Activated CD4-positive, alpha-beta T cell treated with anti-CD3 and anti-CD28 coated beads for 24 hours (primary cell): ENCODE measurements around the gene BTBD2.

ENCODE experiments used
- DNase-seq, 2 donors: peaks; one replicate each; pipeline ENCODE4 v3.0.0-alpha.2; 2020; ENCODE audit warnings: low read depth in 2 of 2

BTBD2 gene

DNA sequence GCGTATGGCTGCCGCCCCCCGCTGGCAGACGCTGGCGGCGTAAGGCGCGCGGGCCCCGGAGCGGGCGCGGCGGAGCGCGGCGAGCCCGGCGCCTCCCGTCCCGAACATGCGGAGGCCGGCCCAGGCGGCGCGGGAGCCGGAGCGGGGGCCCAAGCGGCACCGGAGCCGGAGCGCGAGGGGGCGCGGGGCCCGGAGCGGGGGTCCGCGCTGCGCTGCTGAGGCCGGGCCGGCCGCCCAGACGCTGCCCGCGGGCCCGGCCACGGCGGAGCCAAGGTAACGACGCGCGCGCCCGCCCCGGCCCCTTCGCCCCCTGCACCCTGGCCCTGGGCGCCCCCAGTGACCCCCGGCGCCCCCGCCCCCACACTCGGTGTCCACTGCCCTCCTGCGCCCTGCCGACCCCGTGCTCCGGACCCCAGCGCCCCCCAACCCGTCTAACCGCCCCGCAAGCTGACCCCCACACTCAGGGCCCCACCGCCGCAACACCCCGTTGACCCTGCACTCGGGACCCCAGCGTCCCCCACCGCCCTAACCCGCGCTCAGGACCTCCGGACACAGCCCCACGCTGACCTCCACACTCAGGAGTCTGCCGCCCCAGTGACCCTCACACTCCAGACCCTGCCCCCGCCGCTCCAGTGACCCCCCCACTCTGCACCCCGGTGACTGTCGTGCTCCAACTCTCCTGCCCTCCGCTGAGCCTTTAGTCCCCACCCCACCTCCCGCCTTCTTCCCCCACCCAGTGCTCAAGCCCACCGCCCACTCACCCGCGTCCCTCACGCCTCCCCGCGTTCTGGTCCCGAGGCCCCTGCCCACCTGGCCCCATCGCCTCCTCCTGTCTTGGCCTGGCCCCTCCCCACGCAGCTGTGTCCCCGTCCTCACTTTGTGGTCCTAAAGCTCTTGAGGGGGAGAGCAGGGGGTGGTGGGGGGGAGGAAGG, 74.1 kb downstream of the BTBD2 start, which contains the start of gene CSNK1G2:
Gene CSNK1G2 (plus strand): TSS at position 27 of the 932 bp plus-strand sequence. CDS start 28,601 bp downstream, outside the sequence.
- DNase-seq: peak in 1 of 2 donors; percentile 34

DNA sequence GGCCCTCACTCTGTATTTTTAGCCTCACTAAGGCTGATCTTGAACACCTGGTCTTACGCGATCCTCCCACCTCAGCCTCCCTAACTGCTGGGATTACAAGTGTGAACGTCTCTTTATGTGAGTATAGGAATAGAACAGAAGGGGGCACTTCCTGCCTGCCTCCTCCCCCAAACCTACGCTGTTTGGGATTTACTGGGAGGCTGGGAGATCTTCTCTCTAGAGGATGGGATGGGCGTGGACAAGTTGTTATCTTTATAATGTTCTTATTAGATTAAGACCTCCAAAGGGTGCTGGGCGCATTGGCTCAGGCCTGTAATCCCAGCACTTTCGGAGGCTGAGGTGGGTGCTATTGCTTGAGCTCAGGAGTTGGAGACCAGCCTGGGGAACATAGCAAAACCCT, 77.4 kb downstream of the BTBD2 start:
- no peak for DNase-seq

DNA sequence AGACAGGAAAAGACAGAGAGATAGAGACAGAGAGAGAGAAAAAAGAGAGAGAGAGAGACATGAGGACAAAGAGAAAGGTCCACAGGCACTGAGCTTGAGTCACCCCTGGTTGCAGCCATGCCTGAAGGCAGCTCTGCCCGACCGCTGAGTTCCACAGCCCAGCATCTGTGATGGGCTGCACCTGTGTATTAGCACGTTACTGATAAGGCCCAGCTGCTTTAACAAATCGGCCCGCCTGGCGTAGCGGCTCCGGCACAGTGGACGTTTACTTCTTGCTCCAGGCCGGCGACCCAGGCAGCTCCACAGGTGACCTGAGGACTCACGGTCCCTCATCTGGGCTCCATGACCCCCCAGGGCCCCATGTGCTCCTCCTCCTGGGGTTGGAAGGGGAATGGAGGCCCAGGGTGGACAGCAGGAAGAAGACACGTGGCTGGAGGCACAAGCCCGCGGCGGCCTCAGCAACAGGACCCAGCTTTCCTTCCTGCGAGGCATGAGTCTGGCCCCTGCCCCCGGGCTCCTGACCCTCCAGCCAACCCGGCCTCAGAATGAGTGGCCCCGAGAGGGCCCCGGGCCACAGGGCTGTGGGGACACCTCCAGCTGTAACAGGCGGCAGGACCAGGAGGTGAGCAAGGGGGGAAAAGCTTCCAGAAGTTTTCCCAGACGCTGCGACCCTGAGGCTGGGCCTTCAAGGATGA, 78.5 kb downstream of the BTBD2 start:
- no peak for DNase-seq

DNA sequence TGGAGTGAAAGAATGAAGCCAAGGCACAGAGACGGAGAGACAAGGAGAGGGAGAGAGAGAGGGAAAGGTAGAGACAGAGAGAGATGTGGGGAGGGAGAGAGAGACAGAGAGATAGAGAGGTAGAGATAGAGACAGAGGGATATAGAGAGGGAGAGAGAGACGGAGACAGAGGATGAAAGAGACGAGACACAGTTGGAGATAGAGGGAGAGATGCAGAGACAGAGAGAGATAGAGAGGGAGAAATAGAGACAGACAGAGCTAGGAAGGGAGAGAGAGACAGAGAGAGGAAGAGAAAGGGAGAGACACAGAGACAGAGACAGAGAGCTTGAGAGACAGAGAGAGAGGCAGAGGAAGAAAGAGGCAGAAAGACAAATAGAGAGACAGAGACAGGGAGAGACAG, 79.1 kb downstream of the BTBD2 start:
- DNase-seq: no peak

DNA sequence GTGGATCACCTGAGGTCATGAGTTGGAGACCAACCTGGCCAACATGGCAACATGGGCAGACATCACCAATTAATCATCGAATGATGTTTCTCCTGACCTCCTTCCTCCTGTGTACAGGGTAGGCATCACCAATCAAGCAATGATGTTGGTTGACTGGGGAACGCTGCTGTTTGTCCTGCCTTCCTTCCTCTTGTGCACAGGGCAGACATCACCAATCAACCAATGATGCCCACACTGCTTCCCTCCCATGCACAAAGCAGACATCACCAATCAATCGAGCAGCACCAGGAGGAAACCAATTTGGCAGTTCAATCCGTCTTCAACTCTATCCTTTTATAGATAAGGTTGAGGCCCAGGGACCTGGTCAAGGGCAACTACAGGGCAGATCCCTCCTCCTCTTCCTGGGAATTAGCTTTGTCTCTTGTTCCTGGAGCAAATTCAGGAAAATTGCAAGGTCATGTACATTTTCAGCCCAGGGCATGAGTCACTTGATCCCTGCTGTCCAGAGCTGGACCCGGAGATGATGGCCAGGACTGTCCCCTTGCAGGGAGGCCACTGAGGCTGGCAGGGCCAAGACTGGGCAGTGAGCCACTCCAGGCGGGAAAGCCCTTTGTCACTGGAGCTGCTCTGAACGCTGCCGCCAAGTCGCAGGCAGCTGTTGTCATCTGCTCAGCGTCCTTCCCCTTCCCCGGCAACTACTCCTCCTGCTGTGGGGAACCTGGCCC, 79.9 kb downstream of the BTBD2 start:
- no peak for DNase-seq
